A673 (cell line): ENCODE data around the gene GHRHR. TPM values are rescaled to one million over a fixed set of nuclear protein-coding genes. Genes with fewer than 3 reads are reported as not detected.

Source experiments
- BruUV-seq: library from RNA; stranded (reverse); fragments of 400-500 nt; replicated peaks from 2 replicates; lab custom pipeline; 2021; lab: Mats Ljungman, UMichigan
- CTCF ChIA-PET: fragments of 300-600 bp; sonication (Branson Sonifier 250); formaldehyde crosslinking; loops from one replicate; lab custom pipeline; 2022; ENCODE audit warnings: antibody characterized with exemption; lab: Charles Lee
- POLR2A ChIA-PET: fragments of 300-600 bp; sonication (Branson Sonifier 250); formaldehyde crosslinking; loops from one replicate; lab custom pipeline; 2022; ENCODE audit warnings: antibody characterized with exemption; ENCODE audit not compliant: low non-redundant PET; lab: Charles Lee
- DNase-seq: peaks from one replicate; pipeline ENCODE4 v3.0.0-alpha.2; 2015; ENCODE audit warnings: low spot score
- H3K27ac ChIP-seq: fragments of 200-600 bp; sonication (generic); 2 replicates; pipeline ENCODE4 v1.5.1; 2016; ENCODE audit warnings: mixed run types, low read depth, mild to moderate bottlenecking, mixed read lengths, antibody characterized with exemption, low read length; ENCODE audit not compliant: poor library complexity, severe bottlenecking
- H3K27me3 ChIP-seq: fragments of 200-600 bp; sonication (generic); replicated peaks from 2 replicates; pipeline ENCODE4 v1.6.1; 2017; ENCODE audit warnings: mixed run types, low read depth, mild to moderate bottlenecking, mixed read lengths, antibody characterized with exemption, low read length; ENCODE audit not compliant: insufficient read depth, poor library complexity
- H3K36me3 ChIP-seq: fragments of 200-600 bp; sonication (generic); 2 replicates; pipeline ENCODE4 v1.6.1; 2016; ENCODE audit warnings: mixed run types, mild to moderate bottlenecking, mixed read lengths, antibody characterized with exemption, low read length; ENCODE audit not compliant: insufficient read depth, poor library complexity, severe bottlenecking
- H3K4me1 ChIP-seq: fragments of 200-600 bp; sonication (generic); 2 replicates; pipeline ENCODE4 v1.6.1; 2017; ENCODE audit warnings: mixed run types, mild to moderate bottlenecking, mixed read lengths, antibody characterized with exemption, low read length; ENCODE audit not compliant: insufficient read depth, poor library complexity, severe bottlenecking
- H3K4me3 ChIP-seq: fragments of 200-600 bp; sonication (generic); 2 replicates; pipeline ENCODE4 v1.5.1; 2016; ENCODE audit warnings: low read depth, mixed run types, mild to moderate bottlenecking, mixed read lengths, low read length; ENCODE audit not compliant: poor library complexity, severe bottlenecking
- H3K9me3 ChIP-seq: fragments of 200-600 bp; sonication (generic); 2 replicates; pipeline ENCODE4 v1.6.1; 2016; ENCODE audit warnings: mixed run types, low read depth, mild to moderate bottlenecking, mixed read lengths, antibody characterized with exemption, low read length; ENCODE audit not compliant: poor library complexity, severe bottlenecking
- EZH2 ChIP-seq: fragments of 200-600 bp; sonication (generic); IDR thresholded peaks from 2 replicates; pipeline ENCODE4 v1.6.1; 2017; ENCODE audit warnings: borderline replicate concordance, low read depth, mild to moderate bottlenecking, mixed read lengths, antibody characterized with exemption, low read length; ENCODE audit not compliant: poor library complexity, severe bottlenecking
- intact Hi-C: fragments of 100-400 bp; cut with micrococcal nuclease; formaldehyde crosslinking; loops from one replicate; pipeline ENCODE4 v1.10.0; 2022; ENCODE audit not compliant: unreplicated experiment
- total RNA-seq: library from RNA; stranded (reverse); gene quantifications from 2 replicates; pipeline ENCODE4 v1.2.3, GENCODE V29; 2021
- TF ChIP-seq, protein P1 (sequence below): fragments of 300-800, 200-600 bp; sonication (generic); conservative IDR thresholded peaks from 2 replicates; pipeline ENCODE4 v1.5.1; 2017; ENCODE audit warnings: low read depth, mild to moderate bottlenecking, antibody characterized with exemption, low read length, moderate library complexity, mixed read lengths

The GHRHR gene
- total RNA-seq, 1 experiment from 2014 or later = not detected

DNA sequence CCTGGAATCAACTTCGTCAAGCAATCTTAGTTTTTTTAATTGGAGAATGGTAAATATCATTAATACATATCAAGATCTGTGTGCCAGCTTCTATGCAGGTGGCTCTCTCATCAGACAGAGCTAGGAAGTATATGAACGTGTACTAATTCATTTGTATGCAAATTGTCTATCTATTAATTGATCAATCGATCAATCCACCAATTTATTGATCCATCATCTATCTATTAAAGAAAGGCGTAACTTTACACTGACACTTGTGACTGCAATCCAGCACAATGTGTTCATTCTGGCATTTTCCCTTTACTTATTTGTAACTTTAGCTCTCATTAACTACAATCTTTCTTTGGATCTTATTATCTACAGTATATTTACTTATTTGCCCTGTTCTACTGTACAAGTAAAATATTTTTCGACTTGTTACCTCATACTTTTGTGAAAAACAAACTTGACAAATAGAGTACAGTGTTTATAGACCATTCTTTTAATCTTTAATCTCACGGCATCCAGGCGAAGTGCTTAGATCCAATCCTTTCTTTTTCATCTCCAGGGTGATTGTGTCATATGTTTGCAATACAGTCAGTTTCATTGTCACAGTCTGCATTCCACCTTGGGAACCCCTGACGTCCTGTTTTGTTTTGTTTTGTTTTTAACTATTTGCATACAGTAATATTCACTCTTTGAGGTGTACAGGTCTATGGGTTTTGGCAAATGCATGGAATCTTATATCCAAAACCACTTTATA is 22.0 kb upstream of the GHRHR start:
- H3K9me3 ChIP-seq = peaks cover 11% of the 10 kb centered on the region
- BruUV-seq = no TSS peak
- CTCF ChIA-PET = no interaction called here
- H3K4me1 ChIP-seq = no peaks in the 10 kb centered on the region
- no peak for TF ChIP-seq EZH2
- TF ChIP-seq, protein P1, sequence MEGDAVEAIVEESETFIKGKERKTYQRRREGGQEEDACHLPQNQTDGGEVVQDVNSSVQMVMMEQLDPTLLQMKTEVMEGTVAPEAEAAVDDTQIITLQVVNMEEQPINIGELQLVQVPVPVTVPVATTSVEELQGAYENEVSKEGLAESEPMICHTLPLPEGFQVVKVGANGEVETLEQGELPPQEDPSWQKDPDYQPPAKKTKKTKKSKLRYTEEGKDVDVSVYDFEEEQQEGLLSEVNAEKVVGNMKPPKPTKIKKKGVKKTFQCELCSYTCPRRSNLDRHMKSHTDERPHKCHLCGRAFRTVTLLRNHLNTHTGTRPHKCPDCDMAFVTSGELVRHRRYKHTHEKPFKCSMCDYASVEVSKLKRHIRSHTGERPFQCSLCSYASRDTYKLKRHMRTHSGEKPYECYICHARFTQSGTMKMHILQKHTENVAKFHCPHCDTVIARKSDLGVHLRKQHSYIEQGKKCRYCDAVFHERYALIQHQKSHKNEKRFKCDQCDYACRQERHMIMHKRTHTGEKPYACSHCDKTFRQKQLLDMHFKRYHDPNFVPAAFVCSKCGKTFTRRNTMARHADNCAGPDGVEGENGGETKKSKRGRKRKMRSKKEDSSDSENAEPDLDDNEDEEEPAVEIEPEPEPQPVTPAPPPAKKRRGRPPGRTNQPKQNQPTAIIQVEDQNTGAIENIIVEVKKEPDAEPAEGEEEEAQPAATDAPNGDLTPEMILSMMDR = no peak
- H3K36me3 ChIP-seq = no peaks in the 10 kb centered on the region
- intact Hi-C loops = no loop called here
- POLR2A ChIA-PET = no interaction called here
- H3K27ac ChIP-seq = no peak overlapping the region
- H3K27me3 ChIP-seq = peaks cover 51% of the 10 kb centered on the region
- H3K4me3 ChIP-seq = no peak overlapping the region
- no peak for DNase-seq

DNA sequence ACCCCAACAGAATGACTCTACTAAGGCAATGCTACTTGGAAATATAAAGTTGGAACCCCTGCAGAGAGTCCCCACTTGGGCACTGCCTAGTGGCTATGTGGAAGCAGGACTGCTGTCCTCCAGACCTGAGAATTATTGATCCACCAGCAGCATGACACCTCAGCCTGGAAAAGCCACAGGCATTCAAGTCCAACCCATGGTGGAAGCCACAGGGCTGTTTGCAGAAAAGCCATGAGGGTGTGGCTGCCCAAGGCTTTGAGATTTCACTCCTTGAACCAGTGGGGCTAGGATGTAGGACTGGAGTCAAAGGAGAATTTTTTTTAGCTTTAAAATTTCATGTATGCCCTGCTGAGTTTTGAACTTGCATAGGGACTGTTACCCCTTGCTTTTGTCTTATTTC is 13.6 kb upstream of the GHRHR start:
- TF ChIP-seq, protein P1 = no peak
- no peak for TF ChIP-seq EZH2
- peaks cover 33% of the 10 kb centered on the region for H3K27me3 ChIP-seq
- ChIA-PET POLR2A (no interaction called here), CTCF (no interaction called here)
- no peak for DNase-seq
- H3K4me1 ChIP-seq = no peaks in the 10 kb centered on the region
- peaks cover 2% of the 10 kb centered on the region for H3K9me3 ChIP-seq
- intact Hi-C loops = no loop called here
- H3K27ac ChIP-seq = no peak overlapping the region
- no peak overlapping the region for H3K4me3 ChIP-seq
- no TSS peak for BruUV-seq
- H3K36me3 ChIP-seq = no peaks in the 10 kb centered on the region

GRCh38 chr7:30954914-30955313 is 8.8 kb upstream of the GHRHR start:
- ChIA-PET POLR2A (no interaction called here), CTCF (no interaction called here)
- H3K9me3 ChIP-seq = peaks cover 9% of the 10 kb centered on the region
- no peak overlapping the region for H3K27ac ChIP-seq
- BruUV-seq = no TSS peak
- intact Hi-C loops = no loop called here
- H3K4me1 ChIP-seq = no peaks in the 10 kb centered on the region
- no peak overlapping the region for H3K4me3 ChIP-seq
- no peak for DNase-seq
- H3K36me3 ChIP-seq = no peaks in the 10 kb centered on the region
- peaks cover 22% of the 10 kb centered on the region for H3K27me3 ChIP-seq
- TF ChIP-seq, protein P1 = no peak
- TF ChIP-seq EZH2 = no peak
